ACC112 (cell line): ENCODE results near the gene OIP5.
A peak's percentile ranks its signal among the peaks of the same experiment; 100 is the strongest.
"Not testable (repeated sequence)": the region's sequence is repeated elsewhere in the genome, so short reads cannot be mapped to it uniquely, and the experiment has no call there.

Experiments
- H2AFZ ChIP-seq: fragments of 200-600 bp; sonication (generic); one replicate; pipeline ENCODE4 v1.6.0; 2017; ENCODE audit warnings: antibody characterized with exemption, low read length; ENCODE audit not compliant: unreplicated experiment
- H3K27ac ChIP-seq: fragments of 200-600 bp; sonication (generic); 2 replicates; pipeline ENCODE4 v1.5.1; 2014; ENCODE audit warnings: low read depth, mild to moderate bottlenecking, antibody characterized with exemption, low read length, moderate library complexity
- H3K27me3 ChIP-seq: fragments of 200-600 bp; sonication (generic); 2 replicates; pipeline ENCODE4 v1.6.1; 2014; ENCODE audit warnings: mild to moderate bottlenecking, antibody characterized with exemption, low read length, moderate library complexity, mixed read lengths; ENCODE audit not compliant: insufficient read depth
- H3K36me3 ChIP-seq: fragments of 200-600 bp; sonication (generic); 2 replicates; pipeline ENCODE4 v1.6.1; 2016; ENCODE audit warnings: mild to moderate bottlenecking, antibody characterized with exemption, low read length, moderate library complexity, mixed read lengths; ENCODE audit not compliant: insufficient read depth
- H3K4me1 ChIP-seq: fragments of 200-600 bp; sonication (generic); one replicate; pipeline ENCODE4 v1.6.1; 2016; ENCODE audit warnings: low read length, mixed read lengths; ENCODE audit not compliant: insufficient read depth, unreplicated experiment, control insufficient read depth
- H3K4me3 ChIP-seq: fragments of 200-600 bp; sonication (generic); 2 replicates; pipeline ENCODE4 v1.5.1; 2014; ENCODE audit warnings: mild to moderate bottlenecking, low read depth, low read length
- H3K79me2 ChIP-seq: fragments of 200-600 bp; sonication (generic); one replicate; pipeline ENCODE4 v1.6.0; 2016; ENCODE audit warnings: low read length; ENCODE audit not compliant: control insufficient read depth, unreplicated experiment, insufficient read depth

Gene OIP5

DNA sequence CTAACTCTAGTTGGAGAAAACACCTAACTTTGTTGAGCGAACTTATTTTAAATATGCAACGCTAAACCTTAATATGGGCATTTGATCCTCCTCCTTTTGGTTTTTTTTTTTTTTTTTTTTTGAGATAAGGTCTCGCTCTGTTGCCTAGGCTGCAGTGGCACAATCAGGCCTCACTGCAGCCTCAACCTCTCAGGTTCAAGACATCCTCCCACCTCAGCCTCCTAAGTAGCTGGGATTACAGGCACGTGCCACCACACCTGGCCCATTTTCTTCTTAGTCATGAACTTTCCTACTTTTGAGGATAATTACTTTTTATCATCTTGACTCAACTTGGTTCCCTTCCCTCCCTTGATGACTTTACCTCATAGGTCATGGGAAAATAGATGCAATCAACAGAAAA lies 4.2 kb upstream of the OIP5 start:
- Histone ChIP-seq H3K79me2 (peaks cover 79% of the 10 kb centered on the region), H3K4me3 (no peak overlapping the region), H2AFZ (no peak overlapping the region), H3K36me3 (peaks cover 6% of the 10 kb centered on the region; the same call in 1 of the 2 replicates), H3K27ac (no peak overlapping the region), H3K27me3 (no peaks in the 10 kb centered on the region), H3K4me1 (peaks cover 5% of the 10 kb centered on the region)

DNA sequence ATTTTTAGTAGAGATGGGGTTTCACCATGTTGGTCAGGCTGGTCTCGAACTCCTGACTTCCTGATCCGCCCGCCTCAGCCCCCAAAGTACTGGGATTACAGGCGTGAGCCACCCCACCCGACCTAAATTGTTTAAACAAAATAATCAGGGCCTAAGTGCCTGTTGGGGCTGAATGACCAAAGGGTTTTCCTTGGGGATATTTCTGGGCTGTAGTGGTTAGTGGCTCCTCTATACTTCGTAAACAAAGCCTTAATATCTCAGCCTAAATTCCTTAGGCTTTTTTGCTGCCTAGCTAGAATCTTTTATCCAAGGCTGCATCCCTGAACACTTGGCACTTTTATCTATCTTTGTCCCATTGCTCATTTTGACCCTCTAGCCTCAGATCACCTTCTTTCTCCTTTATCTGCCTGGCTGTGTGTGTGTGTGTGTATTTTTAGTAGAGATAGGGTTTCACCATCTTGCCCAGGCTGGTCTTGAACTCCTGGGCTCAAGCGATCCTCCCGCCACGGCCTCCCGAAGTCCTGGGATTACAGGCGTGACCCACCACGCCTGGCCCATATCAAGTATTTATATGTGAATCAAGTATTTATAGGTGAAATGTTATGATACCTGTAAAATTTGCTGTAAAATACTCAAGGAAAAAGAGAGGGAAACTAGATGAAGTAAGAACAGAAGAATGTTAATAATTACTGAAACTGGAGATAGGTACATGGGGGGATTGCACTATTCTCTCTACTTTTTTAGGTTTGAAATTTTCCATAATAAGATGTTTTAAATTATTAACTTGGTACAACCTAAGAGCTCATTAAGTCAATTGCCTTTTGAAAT lies 2.1 kb upstream of the OIP5 start:
- Histone ChIP-seq H2AFZ (no peak overlapping the region), H3K27ac (no peak overlapping the region), H3K36me3 (no peaks in the 10 kb centered on the region), H3K4me3 (peak overlapping the region; percentile 93), H3K27me3 (no peaks in the 10 kb centered on the region), H3K79me2 (peaks cover 69% of the 10 kb centered on the region), H3K4me1 (peaks cover 14% of the 10 kb centered on the region)

DNA sequence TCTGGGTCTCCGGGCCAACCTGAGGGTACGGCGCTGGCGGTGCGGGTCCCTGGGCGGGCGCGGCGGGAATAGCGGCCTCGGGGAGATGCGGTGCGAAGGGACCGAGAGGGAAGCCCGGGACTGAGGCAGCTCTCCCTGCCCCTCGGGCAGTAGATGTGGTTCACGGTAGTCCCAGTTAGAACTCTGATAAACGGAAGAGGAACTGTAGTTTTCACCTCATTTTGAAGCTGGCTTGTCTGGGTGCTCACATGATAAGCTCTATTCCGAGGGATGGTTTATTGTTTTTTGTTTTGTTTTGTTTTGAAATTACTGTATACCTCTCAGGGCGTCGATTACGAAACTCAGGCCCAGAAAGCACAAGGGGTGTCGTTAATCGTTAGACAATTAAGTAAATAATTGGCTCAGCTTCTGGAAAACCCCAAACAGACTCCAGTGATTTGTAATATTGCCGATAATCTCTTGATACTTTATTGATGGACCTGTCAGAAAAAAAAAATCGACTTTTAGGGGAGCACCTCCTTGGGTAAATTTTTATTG lies 703 bp upstream of the OIP5 start:
- Histone ChIP-seq H3K4me1 (peaks cover 14% of the 10 kb centered on the region), H3K4me3 (peak overlapping the region; percentile 93), H3K79me2 (peaks cover 55% of the 10 kb centered on the region), H3K27me3 (no peaks in the 10 kb centered on the region), H3K36me3 (no peaks in the 10 kb centered on the region), H3K27ac (peak overlapping the region; percentile 73), H2AFZ (peak overlapping the region; percentile 70)

GRCh38 chr15:41331833-41332193 lies 578 bp downstream of the OIP5 start:
- Histone ChIP-seq H3K27me3 (no peaks in the 10 kb centered on the region), H3K27ac (no peak overlapping the region; the same call in 1 of the 2 replicates), H3K36me3 (no peaks in the 10 kb centered on the region), H3K4me1 (peaks cover 14% of the 10 kb centered on the region), H3K4me3 (peak overlapping the region; percentile 93), H2AFZ (peak overlapping the region; percentile 96), H3K79me2 (peaks cover 43% of the 10 kb centered on the region)

- H3K4me1 ChIP-seq: peaks cover 14% of the 10 kb centered on the region
- no peak overlapping the region for H3K27ac ChIP-seq
- H2AFZ ChIP-seq: peak overlapping the region; percentile 96
- peaks cover 38% of the 10 kb centered on the region for H3K79me2 ChIP-seq
- peak overlapping the region; percentile 93 for H3K4me3 ChIP-seq
- no peaks in the 10 kb centered on the region for H3K27me3 ChIP-seq
- H3K36me3 ChIP-seq: no peaks in the 10 kb centered on the region
These were observed 1.1 kb downstream of the OIP5 start for GRCh38 chr15:41331281-41331680.

DNA sequence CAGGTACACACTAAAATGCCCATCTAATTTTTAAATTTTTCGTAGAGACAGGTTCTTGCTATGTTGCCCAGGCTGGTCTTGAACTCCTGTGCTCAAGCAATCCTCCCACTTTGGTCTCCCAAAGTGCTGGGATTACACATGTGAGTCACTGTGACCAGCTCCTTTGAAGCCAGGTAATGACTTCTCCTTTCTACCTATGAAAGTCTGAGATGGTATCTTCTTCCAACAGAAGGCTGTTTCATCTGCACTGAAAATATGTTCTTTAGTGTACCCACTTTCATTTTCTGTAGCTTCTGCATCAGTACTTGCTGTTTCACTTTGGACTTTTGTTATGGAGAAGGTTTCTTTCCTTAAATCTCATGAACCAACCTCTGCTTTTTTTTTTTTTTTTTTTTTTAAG lies 8.8 kb downstream of the OIP5 start:
- no peaks in the 10 kb centered on the region for H3K4me1 ChIP-seq
- H2AFZ ChIP-seq: no peak overlapping the region
- no peaks in the 10 kb centered on the region for H3K79me2 ChIP-seq
- no peaks in the 10 kb centered on the region for H3K27me3 ChIP-seq
- no peaks in the 10 kb centered on the region for H3K36me3 ChIP-seq
- H3K27ac ChIP-seq: no peak overlapping the region
- no peak overlapping the region for H3K4me3 ChIP-seq

- H3K79me2 ChIP-seq, H3K36me3 ChIP-seq, H3K4me1 ChIP-seq, H3K4me3 ChIP-seq, H3K27me3 ChIP-seq, H3K27ac ChIP-seq, H2AFZ ChIP-seq: not testable (repeated sequence)
These were observed 11.5 kb downstream of the OIP5 start for GRCh38 chr15:41320805-41321330.

DNA sequence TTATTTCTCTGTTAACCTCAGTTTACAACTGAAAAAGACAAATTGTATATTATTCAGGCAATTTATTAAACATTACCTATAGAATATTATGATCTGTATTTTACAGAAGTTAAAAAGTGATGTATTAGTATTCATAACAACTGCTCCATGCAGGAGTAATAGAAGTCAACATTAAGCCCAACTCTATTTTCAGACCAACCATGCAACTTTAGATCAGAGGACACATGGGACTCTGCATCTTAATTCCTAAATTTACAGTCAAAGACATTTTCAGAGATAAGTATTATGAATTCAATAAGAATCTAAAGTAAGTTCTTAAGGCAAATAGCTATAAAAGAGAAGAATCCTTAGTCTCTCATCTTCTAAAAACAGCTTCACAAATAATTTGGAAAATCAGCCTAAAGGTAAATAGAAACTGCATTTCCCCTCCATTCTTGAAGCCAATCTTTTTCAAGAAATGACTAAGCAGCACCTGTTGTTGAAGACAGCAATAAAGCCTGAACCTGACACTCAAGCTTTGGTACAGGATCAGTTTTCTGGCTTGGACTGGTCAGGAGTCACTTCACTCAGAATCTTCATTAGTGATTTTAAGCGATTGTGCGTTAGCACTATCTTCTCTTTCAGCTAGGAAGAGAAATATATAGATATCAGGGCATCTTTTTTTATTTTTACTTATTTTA lies 23.0 kb downstream of the OIP5 start:
- no peaks in the 10 kb centered on the region for H3K4me1 ChIP-seq
- no peak overlapping the region for H2AFZ ChIP-seq
- peaks cover 7% of the 10 kb centered on the region for H3K36me3 ChIP-seq
- no peak overlapping the region for H3K27ac ChIP-seq
- H3K79me2 ChIP-seq: no peaks in the 10 kb centered on the region
- H3K27me3 ChIP-seq: no peaks in the 10 kb centered on the region
- no peak overlapping the region for H3K4me3 ChIP-seq

DNA sequence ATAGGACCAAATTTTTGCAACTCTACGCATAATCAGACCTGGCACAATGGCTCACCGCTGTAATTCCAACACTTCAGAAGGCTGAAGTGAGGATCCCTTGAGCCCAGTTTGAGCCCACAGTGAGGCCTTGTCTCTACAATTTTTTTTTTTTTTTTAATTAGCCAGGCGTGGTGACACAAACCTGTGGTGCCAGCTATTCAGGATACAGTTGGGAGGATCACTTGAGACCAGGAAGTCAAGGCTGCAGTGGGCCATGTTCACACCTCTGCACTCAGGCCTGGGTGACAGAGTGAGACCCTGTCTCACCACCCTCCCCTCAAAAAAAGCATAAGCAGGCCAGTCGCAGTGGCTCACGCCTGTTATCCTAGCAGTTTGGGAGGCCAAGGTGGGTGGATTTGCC lies 24.7 kb downstream of the OIP5 start:
- Histone ChIP-seq H3K27ac (no peak overlapping the region), H3K79me2 (no peaks in the 10 kb centered on the region), H3K27me3 (no peaks in the 10 kb centered on the region), H3K36me3 (peaks cover 3% of the 10 kb centered on the region), H2AFZ (no peak overlapping the region), H3K4me1 (no peaks in the 10 kb centered on the region), H3K4me3 (no peak overlapping the region)

GRCh38 chr15:41304149-41304770 lies 28.1 kb downstream of the OIP5 start:
- Histone ChIP-seq H3K27ac (no peak overlapping the region), H3K79me2 (no peaks in the 10 kb centered on the region), H3K4me3 (no peak overlapping the region), H3K4me1 (no peaks in the 10 kb centered on the region), H3K36me3 (peaks cover 5% of the 10 kb centered on the region), H2AFZ (no peak overlapping the region), H3K27me3 (no peaks in the 10 kb centered on the region)
